ENCODE data around the gene AGPAT4.

DNA sequence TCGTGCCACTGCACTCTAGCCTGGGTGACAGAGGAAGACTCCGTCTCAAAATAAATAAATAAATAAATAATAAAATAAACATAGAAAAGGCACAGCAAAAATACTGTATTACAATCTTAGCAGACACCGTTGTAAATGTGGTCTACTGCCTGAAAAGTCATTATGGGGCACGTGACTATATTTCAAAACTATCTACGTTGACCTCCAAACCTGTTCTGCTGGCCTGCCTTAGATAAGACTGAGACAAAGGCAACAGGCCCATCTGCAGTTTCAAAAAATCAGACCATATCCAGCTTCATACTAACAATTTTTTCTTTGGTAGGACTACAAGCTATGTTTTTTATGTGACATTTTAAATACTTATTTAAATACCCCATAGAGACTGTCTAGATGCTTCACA lies 59.1 kb downstream of the AGPAT4 start:
- TF ChIP-seq, protein P1, sequence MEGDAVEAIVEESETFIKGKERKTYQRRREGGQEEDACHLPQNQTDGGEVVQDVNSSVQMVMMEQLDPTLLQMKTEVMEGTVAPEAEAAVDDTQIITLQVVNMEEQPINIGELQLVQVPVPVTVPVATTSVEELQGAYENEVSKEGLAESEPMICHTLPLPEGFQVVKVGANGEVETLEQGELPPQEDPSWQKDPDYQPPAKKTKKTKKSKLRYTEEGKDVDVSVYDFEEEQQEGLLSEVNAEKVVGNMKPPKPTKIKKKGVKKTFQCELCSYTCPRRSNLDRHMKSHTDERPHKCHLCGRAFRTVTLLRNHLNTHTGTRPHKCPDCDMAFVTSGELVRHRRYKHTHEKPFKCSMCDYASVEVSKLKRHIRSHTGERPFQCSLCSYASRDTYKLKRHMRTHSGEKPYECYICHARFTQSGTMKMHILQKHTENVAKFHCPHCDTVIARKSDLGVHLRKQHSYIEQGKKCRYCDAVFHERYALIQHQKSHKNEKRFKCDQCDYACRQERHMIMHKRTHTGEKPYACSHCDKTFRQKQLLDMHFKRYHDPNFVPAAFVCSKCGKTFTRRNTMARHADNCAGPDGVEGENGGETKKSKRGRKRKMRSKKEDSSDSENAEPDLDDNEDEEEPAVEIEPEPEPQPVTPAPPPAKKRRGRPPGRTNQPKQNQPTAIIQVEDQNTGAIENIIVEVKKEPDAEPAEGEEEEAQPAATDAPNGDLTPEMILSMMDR (conservative IDR thresholded peaks at IDR 0.05; ENCODE audit: low read length) = no peak
- TF ChIP-seq EZH2phosphoT487 (IDR thresholded peaks at IDR 0.05; ENCODE audit: borderline replicate concordance, low read depth, low read length) = no peak
